ENCODE data around the gene SHMT1.
"Not testable (repeated sequence)": the region's sequence is repeated elsewhere in the genome, so short reads cannot be mapped to it uniquely, and the experiment has no call there.

SHMT1 gene

GRCh38 chr17:18378614-18379013, 15.3 kb upstream of the SHMT1 start:
- DNase-seq (ENCODE audit: low read depth), result not testable (repeated sequence)

- no peak for DNase-seq (ENCODE audit: low read depth)
These were observed 14.8 kb upstream of the SHMT1 start for GRCh38 chr17:18378205-18378505.

- no peak for DNase-seq (ENCODE audit: low read depth)
These were observed 14.3 kb upstream of the SHMT1 start, which contains the start of gene EVPLL for GRCh38 chr17:18377437-18378204. TSS of gene EVPLL (plus strand) at chr17:18377778. CDS start at chr17:18380938, 3,160 bp downstream.

- no peak for DNase-seq (ENCODE audit: low read depth)
These were observed 10.9 kb upstream of the SHMT1 start for GRCh38 chr17:18374216-18374615.

- not testable (repeated sequence) for DNase-seq (ENCODE audit: low read depth)
These were observed 9.8 kb upstream of the SHMT1 start for GRCh38 chr17:18373181-18373580.

- DNase-seq (ENCODE audit: low read depth), result no peak
These were observed 8.1 kb upstream of the SHMT1 start for GRCh38 chr17:18371455-18371854.

- DNase-seq (ENCODE audit: low read depth), result no peak
These were observed 7.4 kb upstream of the SHMT1 start for GRCh38 chr17:18370761-18371160.

- DNase-seq (ENCODE audit: low read depth), result no peak
These were observed 5.6 kb upstream of the SHMT1 start for GRCh38 chr17:18368946-18369345.

- no peak for DNase-seq (ENCODE audit: low read depth)
These were observed 816 bp upstream of the SHMT1 start for GRCh38 chr17:18364166-18364565.

GRCh38 chr17:18362698-18363100, 651 bp downstream of the SHMT1 start:
- DNase-seq (ENCODE audit: low read depth), result no peak

- DNase-seq (ENCODE audit: low read depth), result no peak
These were observed 1.3 kb downstream of the SHMT1 start for GRCh38 chr17:18361837-18362697.

- DNase-seq (ENCODE audit: low read depth), result no peak
These were observed 2.8 kb downstream of the SHMT1 start for GRCh38 chr17:18360518-18360917.

GRCh38 chr17:18356624-18357023, 6.7 kb downstream of the SHMT1 start:
- no peak for DNase-seq (ENCODE audit: low read depth)

- DNase-seq (ENCODE audit: low read depth), result no peak
These were observed 9.8 kb downstream of the SHMT1 start for GRCh38 chr17:18353541-18353940.

GRCh38 chr17:18344021-18344420, 19.3 kb downstream of the SHMT1 start:
- DNase-seq (ENCODE audit: low read depth), result no peak

GRCh38 chr17:18339933-18340332, 23.4 kb downstream of the SHMT1 start:
- no peak for DNase-seq (ENCODE audit: low read depth)

- not testable (repeated sequence) for DNase-seq (ENCODE audit: low read depth)
These were observed 25.2 kb downstream of the SHMT1 start for GRCh38 chr17:18338158-18338557.

GRCh38 chr17:18332909-18333489, 30.4 kb downstream of the SHMT1 start:
- DNase-seq (ENCODE audit: low read depth), result no peak

GRCh38 chr17:18331879-18332278, 31.5 kb downstream of the SHMT1 start:
- no peak for DNase-seq (ENCODE audit: low read depth)

GRCh38 chr17:18328643-18329204, 34.6 kb downstream of the SHMT1 start:
- no peak for DNase-seq (ENCODE audit: low read depth)

GRCh38 chr17:18327556-18327955, 35.8 kb downstream of the SHMT1 start:
- DNase-seq (ENCODE audit: low read depth), result no peak

GRCh38 chr17:18327093-18327492, 36.3 kb downstream of the SHMT1 start:
- DNase-seq (ENCODE audit: low read depth), result no peak

- DNase-seq (ENCODE audit: low read depth), result no peak
These were observed 36.8 kb downstream of the SHMT1 start for GRCh38 chr17:18326572-18326971.
